Measurements from ENCODE around the gene FUT2.
"Not testable (repeated sequence)": the region's sequence is repeated elsewhere in the genome, so short reads cannot be mapped to it uniquely, and the experiment has no call there.

The FUT2 gene

GRCh38 chr19:48695743-48696352 is at the start of gene FUT2:
TSS of gene FUT2 (plus strand) at chr19:48695971. CDS start at chr19:48702957, 6,986 bp downstream.
- intact Hi-C loops (cut with DNase I): no loop called here
- no peak for DNase-seq

DNA sequence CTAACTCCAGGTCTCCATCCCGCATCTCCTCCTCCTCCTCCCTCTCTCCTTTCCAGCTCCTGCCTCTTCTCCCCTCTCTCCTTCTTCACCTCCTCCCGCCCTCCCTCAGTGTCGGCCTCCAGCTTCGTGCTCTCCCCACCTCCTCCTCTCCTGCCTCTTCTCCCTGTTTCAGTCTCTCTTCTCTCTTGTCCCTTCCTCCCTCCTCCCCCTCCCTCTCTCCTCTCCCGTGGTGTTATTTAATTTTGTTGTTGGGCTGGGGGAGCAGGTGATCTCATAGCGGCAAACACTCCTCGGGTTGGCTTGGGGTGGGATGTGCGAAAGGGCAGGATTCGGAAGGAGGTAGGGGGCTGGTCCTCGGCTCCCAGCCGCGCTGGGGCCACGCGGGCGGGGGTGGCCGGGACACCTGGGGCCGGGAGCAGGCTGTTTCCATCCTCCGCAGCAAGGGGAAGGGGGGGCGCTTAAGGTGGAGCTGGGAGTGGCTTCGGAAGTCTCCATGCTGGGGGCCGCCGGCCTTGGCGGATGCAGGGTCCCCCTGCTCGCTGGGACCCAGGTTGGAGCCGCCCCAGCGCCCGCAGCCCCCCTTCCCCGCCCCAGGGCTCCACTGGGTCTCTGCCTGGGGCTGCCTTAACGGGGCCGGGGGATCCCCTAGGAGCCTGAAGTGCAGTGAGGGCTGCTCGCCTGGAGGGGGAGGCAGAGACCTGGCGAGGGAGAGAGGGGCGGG is 49.6 kb upstream of the FUT2 start, which contains the start of gene CA11:
Gene CA11 (minus strand): TSS at position 187 of the 721 bp plus-strand sequence. CDS start 555 bp downstream, outside the sequence.
- intact Hi-C loops (cut with DNase I): loop anchor here (2.0 to 10.0 kb wide), 2 partner anchors 69 to 189 kb away; partner anchors contain the start of gene HSD17B14
- peak; percentile 72 to 96 (median 91) for DNase-seq

DNA sequence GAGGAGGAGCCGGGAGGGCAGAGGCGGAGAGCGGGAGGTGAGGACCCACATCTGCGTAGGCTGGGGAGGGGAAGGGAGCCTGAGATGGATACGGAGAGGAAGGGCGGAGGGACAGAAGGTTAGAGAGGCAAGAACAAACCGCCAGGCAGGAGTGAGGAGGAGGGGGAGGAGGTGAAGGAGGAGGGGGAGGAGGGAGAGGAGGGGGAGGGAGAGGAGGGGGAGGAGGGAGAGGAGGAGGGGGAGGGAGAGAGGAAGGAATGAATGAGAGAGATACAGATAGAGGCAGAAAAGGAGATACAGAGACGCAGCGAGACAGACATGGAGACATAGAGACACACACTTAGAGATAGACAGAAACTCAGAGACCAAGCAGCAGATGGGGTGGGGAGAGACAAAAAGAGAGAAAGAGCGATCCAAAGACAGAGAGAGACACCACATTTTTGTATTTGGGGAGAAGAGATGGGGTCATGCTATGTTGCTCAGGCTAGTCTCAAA is 49.0 kb upstream of the FUT2 start:
- intact Hi-C loops (cut with DNase I): loop anchor here (2.0 to 10.0 kb wide), 2 partner anchors 68 to 188 kb away; partner anchors contain the start of gene HSD17B14
- no peak for DNase-seq

DNA sequence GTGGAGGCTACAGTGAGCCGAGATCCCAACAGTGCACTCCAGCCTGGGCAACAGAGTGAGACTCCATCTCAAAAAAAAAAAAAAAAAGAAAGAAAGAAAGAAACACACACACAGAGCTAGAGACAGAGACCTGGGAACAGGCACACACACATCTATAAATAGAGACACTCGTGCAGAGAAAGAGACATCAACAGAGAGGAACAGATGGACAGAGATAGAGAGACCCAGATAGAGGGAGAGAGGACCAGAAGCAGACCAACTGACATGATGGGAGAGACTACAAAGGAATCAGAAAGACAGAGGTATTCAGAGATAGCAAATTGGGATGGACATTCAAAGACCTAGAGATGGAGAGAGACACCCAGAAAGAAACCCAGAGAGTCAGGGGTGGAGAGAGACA is 47.6 kb upstream of the FUT2 start:
- intact Hi-C loops (cut with DNase I): loop anchor here (10.0 kb wide), 1 partner anchor 187 kb away; the partner anchor contains the start of gene HSD17B14
- DNase-seq: no peak

- intact Hi-C loops (cut with DNase I): no loop called here
- no peak for DNase-seq
These were observed 44.6 kb upstream of the FUT2 start for GRCh38 chr19:48650974-48651682.

DNA sequence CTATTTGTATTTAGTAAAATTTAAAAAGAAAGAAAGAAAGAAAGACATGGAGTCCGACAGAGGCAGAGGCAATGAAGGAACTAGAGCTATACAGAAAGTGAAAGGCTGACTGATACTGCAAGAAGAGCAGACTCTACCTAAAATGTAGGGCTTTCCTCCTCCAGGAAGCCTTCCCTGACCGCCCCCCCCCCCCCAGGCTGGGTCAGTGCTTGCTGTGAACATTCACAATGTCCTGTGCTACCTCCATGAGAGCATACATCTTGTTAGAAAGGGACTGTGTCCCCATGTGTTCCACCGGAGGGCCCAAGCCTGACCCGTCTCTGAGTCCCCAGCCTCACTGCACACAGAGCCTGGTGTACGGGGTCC is 44.1 kb upstream of the FUT2 start:
- intact Hi-C loops (cut with DNase I): no loop called here
- no peak for DNase-seq

- intact Hi-C loops (cut with DNase I): no loop called here
- no peak for DNase-seq
These were observed 41.3 kb upstream of the FUT2 start for GRCh38 chr19:48654299-48655059.

- DNase-seq: no peak
- intact Hi-C loops (cut with DNase I): no loop called here
These were observed 38.8 kb upstream of the FUT2 start for GRCh38 chr19:48656840-48657474.

GRCh38 chr19:48657828-48658227 is 37.9 kb upstream of the FUT2 start:
- DNase-seq; intact Hi-C loops (cut with DNase I): not testable (repeated sequence)

- intact Hi-C loops (cut with DNase I): no loop called here
- no peak for DNase-seq
These were observed 37.3 kb upstream of the FUT2 start for GRCh38 chr19:48658483-48658882.

DNA sequence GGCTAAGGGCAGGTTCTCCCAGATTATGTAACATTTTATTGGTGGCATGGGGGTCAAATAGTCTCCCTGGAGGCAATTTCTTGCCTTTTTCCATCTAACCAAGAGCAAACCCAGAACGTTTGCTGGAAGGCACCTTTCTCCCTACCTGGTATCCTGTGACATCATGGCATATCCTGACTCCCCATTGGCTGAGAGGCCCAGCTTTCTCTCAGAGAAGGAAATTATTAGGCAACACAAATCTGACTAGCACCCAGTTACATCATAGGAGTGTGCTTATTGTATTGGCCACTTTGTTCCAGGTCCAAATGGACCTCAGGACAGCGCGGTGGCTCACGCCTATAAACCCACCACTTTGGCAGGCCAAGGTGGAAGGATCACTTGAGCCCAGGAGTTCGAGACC is 36.0 kb upstream of the FUT2 start:
- DNase-seq: peak in 2 of 42 donors; percentile 17 to 30
- intact Hi-C loops (cut with DNase I): no loop called here

DNA sequence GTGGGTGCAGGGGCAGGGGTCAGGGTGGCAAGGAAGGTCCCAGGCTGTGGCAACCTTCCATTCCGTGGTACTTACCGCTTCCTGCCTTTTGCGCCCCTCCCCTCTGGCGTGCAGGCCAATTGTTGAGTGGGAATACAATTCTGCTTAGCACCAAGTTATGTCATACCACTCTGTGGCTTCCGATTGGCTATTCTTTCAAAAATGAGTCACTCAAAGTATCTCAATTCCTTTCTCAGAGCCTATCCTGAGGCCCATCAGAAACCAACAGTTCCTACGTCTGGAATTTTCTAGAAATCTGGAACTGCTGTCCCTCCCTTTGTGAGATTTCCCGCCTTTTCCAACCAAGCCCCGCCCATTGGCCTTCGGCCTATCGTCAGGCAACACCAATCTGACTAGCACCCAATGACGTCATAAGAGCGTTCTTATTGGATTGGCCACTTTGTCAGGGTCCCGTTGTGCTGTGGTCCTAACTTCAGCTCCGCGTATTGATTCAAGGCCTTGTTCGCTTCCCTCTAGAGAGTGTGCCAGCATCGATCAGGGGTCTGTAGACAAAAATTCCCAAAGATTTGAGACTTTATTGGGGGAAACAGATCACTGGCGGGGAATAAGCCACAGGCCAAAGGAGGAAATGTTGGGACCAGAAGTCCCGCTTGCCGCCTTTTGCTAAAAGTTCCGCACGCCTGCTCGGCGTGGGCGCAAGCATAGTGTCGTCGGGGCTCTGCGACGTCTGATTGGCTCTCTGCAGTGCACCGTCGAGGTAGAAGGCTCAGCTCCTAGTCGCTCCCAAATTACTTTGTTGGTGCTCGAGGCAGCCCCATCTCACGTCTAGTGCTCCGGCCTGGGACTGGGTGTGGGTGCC is 34.7 kb upstream of the FUT2 start:
- intact Hi-C loops (cut with DNase I): no loop called here
- DNase-seq: peak; percentile 64 to 89 (median 79)

- no peak for DNase-seq
- intact Hi-C loops (cut with DNase I): no loop called here
These were observed 34.1 kb upstream of the FUT2 start for GRCh38 chr19:48661711-48662090.

DNA sequence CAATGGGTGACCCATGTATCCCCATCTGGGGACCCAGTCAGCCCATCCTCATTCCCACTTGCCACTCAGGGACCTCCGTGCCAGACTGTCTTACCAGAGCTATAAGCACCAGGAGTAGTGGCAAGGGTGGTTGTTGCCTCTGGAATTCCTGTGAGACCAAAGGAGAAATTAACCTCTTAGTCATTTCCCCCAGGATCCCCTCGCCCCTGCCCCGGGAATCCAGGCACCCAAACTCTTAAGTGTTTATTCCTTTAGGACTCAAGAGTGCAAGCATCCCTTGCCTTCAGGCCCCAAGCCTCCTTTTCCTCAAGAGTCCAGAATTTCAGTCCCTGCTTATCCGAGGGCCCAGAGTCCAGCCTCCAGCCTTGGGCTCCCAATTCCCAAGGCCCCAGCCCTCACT is 32.1 kb upstream of the FUT2 start:
- DNase-seq: no peak
- intact Hi-C loops (cut with DNase I): no loop called here

DNA sequence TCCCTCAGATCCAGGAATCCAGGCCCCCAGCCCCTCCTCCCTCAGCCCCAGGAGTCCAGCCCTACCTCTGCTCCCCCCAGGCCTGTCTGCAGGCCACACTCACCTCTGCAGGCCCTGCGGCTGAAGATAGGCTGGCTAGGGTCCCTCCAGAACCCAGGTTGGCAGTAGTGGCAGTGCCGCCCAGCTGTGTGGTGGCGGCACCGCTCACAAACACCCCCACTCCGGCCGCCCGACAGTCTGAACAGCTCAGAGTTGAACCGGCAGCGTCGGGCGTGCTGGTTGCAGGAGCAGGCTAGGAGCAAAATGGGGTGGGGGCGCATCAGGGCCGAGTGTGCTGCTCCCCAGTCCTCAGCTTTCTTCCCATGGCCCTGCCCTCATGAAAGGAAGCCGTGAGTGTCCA is 31.3 kb upstream of the FUT2 start:
- no peak for DNase-seq
- intact Hi-C loops (cut with DNase I): no loop called here

- intact Hi-C loops (cut with DNase I): no loop called here
- DNase-seq: no peak
These were observed 30.0 kb upstream of the FUT2 start for GRCh38 chr19:48665786-48666185.

- no peak for DNase-seq
- intact Hi-C loops (cut with DNase I): no loop called here
These were observed 27.4 kb upstream of the FUT2 start for GRCh38 chr19:48668332-48668731.

DNA sequence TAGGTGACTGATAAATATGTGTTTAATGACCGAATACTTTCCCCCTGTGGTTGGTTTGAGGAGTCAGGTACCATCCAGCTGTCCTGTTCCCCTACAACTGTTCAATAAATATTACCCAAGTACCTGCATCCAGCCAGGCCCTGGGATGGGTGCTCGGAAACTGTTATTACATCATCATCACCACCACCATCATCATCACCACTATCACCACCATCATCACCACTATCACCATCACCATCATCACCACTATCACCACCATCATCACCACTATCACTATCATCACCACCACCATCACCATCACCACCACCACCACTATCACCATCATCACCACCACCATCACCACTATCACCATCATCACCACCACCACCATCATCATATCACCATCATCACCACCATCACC is 27.0 kb upstream of the FUT2 start:
- DNase-seq: no peak
- intact Hi-C loops (cut with DNase I): no loop called here

All from head of caudate nucleus (tissue), 42 donors.